ENCODE data around the gene GPR160. TPM values are rescaled to one million over a fixed set of nuclear protein-coding genes. Genes with fewer than 3 reads are reported as not detected.

GPR160 gene
- total and polyA plus RNA-seq, 2 of the 13 experiments (the other 11 are each of a cell fraction or from before 2014, with no cell fraction given), result 12.1 to 23.2 TPM

GRCh38 chr3:170003881-170004356 lies 33.9 kb upstream of the GPR160 start (continued):
- TF ChIP-seq ZNF7 (CRISPR knock-in tag; IDR thresholded peaks at IDR 0.05) (no peak), ZNF296 (CRISPR knock-in tag; conservative IDR thresholded peaks at IDR 0.05) (no peak), SAP130 (CRISPR knock-in tag; IDR thresholded peaks at IDR 0.05; ENCODE audit: low read depth) (peak; percentile 56), STAG1 (CRISPR knock-in tag; IDR thresholded peaks at IDR 0.05) (no peak; the same call in 1 of the 2 replicates), ZZZ3 (CRISPR knock-in tag; IDR thresholded peaks at IDR 0.05; ENCODE audit: borderline replicate concordance) (no peak), TSC22D2 (CRISPR knock-in tag; IDR thresholded peaks at IDR 0.05; ENCODE audit: borderline replicate concordance) (no peak), HES4 (CRISPR knock-in tag; IDR thresholded peaks at IDR 0.05; ENCODE audit: borderline replicate concordance) (no peak), HNRNPH1 (optimal IDR thresholded peaks at IDR 0.05; ENCODE audit: low read depth, low read length) (no peak), RFX1 (IDR thresholded peaks at IDR 0.05) (no peak), ZNF549 (CRISPR knock-in tag; IDR thresholded peaks at IDR 0.05) (no peak), SRSF4 (IDR thresholded peaks at IDR 0.05; ENCODE audit: low read depth, low read length, poor library complexity, severe bottlenecking) (no peak), MTF2 (CRISPR knock-in tag; IDR thresholded peaks at IDR 0.05; ENCODE audit: borderline replicate concordance) (no peak), ZGPAT (CRISPR knock-in tag; IDR thresholded peaks at IDR 0.05) (peak; percentile 45), XBP1 (CRISPR knock-in tag; IDR thresholded peaks at IDR 0.05) (no peak), HDAC1 (CRISPR knock-in tag; IDR thresholded peaks at IDR 0.05) (peak; percentile 35; the same call in 1 of the 2 replicates), ZNF354B (CRISPR knock-in tag; IDR thresholded peaks at IDR 0.05) (no peak), MAZ (IDR thresholded peaks at IDR 0.05; ENCODE audit: borderline replicate concordance, low read depth, low read length) (no peak), MAZ (CRISPR knock-in tag; IDR thresholded peaks at IDR 0.05; ENCODE audit: low read depth) (no peak), ZFP36L1 (CRISPR knock-in tag; IDR thresholded peaks at IDR 0.05) (no peak), DR1 (CRISPR knock-in tag; IDR thresholded peaks at IDR 0.05) (no peak), RARG (CRISPR knock-in tag; IDR thresholded peaks at IDR 0.05; ENCODE audit: low read depth) (no peak), ONECUT2 (CRISPR knock-in tag; IDR thresholded peaks at IDR 0.05) (no peak), PPARG (CRISPR knock-in tag; conservative IDR thresholded peaks at IDR 0.05) (no peak; the same call in 1 of the 2 replicates), ZNF510 (CRISPR knock-in tag; IDR thresholded peaks at IDR 0.05; ENCODE audit: low read depth) (no peak)
